HG03432 (cell line): ENCODE measurements around the gene HMGN4.

ENCODE experiments used
- ATAC-seq: cut with Tn5 transposase; IDR thresholded peaks from one replicate; pipeline ENCODE4 v1.9.1; 2021; ENCODE audit warnings: mild to moderate bottlenecking, moderate library complexity; ENCODE audit not compliant: unreplicated experiment

The HMGN4 gene

GRCh38 chr6:26576407-26576843, 38.3 kb downstream of the HMGN4 start:
- no peak for ATAC-seq

GRCh38 chr6:26576929-26577719, 39.0 kb downstream of the HMGN4 start:
- ATAC-seq = no peak

DNA sequence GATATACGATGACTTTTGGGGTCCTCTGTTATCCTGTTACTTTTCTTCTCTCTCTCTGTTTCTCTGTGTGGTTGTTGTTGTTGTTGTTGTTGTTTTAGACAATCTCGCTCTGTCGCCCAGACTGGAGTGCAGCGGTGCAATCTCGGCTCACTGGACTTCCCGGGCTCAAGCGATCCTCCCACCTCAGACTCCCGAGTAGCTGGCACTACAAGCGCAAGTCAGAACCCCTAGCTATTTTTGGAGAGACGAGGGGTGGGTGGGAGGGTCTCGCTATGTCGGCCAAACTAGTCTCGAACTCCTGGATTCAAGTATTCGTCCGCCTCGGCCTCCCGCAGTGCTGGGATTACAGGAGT, 39.5 kb downstream of the HMGN4 start:
- ATAC-seq = no peak

DNA sequence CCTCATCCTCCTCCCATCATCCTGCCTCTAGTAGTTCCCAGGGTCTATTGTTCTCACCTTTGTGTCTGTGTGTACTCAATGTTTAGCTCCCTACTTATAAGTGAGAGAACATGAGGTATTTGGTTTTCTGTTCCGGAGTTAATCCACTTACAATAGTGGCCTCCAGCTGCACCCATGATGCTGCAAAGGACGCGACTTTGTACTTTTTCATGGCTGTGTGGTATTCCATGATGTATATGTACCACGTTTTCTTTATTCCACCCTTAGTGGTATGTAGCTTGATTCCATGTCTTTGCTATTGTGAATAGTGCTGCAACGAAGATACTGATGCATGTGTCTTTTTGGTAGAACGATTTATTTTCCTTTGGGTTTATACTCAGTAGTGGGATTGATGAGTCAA, 40.1 kb downstream of the HMGN4 start:
- ATAC-seq = no peak

- no peak for ATAC-seq
Measured at GRCh38 chr6:26578741-26579140, 40.6 kb downstream of the HMGN4 start.

- no peak for ATAC-seq
Measured at GRCh38 chr6:26581164-26581915, 43.2 kb downstream of the HMGN4 start.

- ATAC-seq = no peak
Measured at GRCh38 chr6:26588965-26589364, 50.8 kb downstream of the HMGN4 start.

DNA sequence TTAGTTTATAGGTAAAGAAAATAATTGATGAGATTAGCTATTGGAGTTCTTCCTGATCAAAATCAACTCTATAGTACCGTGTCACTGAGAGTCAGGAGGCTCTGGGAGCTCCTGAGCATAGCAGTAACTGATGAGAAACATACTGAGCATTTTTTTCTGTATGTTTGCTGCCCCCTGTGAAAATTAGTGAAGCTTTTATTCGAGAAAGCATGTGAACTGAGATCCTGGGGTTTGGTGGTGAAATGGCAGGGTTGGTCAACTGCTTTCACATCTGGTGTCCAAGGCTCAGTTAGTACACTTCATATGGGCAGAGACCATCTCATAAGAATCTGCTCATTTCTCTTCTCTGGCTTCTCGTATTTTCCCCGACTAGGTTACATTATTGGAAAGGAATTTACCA, 54.5 kb downstream of the HMGN4 start:
- no peak for ATAC-seq

DNA sequence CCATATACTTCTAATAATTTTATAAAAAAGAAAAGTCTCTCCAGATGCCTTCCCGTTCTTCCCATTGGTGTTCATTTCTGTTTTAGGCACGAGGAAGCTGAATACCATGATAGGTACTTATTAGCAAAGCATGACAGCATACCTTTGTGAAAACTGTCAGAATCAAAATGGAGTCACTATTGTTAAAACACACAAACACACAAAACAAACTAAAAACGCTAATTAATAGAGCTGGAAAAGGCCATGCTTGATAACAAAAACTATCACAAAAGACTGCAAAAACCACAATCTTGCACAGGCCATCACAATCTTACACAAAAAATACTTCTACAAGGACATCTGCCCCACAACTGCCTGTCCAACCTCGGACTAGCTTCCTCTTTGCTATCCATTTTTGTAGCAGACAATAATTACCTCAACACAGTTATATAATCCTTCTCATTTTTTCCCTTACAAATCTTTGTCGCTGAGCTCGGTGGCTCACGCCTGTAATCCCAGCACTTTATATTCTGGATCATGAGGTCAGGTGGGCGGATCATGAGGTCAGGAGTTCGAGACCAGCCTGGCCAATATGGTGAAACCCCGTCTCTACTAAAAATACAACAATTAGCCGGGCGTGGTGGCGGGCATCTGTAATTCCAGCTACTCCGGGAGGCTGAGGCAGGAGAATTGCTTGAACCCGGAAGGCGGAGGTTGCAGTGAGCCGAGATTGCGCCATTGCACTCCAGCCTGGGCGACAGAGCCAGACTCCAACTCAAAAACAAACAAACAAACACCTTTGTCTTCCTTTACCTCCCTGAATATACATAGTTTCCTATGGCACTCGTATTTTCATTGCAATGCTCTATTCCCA, 55.3 kb downstream of the HMGN4 start:
- ATAC-seq = no peak

DNA sequence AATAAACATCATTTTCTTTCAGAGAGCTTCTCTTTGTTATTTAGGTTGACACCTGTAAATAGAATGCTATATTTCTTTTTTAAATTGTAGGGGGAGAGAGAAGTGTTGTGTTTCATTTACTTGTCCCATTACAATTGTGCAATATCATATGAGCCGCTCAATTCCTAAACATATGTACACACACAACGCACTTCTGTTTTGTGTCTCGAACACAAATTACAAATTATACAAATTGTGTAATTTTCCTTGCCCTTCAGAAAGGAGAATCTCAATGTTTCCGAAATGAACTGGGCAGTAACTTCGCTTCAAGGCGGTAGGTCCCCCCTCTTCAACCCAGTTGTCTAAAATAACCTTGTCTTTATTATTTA, 55.9 kb downstream of the HMGN4 start:
- ATAC-seq = no peak

- ATAC-seq = no peak
Measured at GRCh38 chr6:26594730-26595632, 56.8 kb downstream of the HMGN4 start.

DNA sequence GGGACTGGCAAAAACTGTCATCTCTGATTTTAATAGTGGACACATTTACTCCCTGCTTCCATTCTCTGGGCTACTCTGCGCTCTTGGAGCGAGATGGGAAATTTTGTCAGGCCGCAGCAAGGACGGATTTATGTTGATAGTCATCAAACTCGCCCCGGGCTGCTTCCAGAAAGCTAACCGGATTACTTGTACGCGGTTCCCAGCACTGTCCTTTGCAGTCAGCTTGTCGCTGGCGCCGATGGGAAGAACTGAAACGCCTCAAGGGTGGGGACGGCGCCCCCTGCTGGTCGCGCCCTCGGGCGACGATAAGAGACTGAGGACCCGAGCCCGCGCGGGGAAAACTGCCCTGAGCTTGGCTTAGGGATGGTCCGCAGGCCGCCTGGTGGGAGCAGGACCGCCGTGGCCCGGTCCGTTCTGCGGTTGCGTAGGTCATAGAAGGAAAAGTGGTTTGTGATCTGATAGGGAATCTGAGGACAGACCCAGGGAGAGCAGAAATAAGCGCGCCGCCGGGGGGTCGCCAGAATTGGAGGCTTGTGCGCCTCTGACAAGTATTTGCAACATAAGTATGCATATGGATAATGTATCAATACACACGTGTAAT, 57.6 kb downstream of the HMGN4 start:
- ATAC-seq = peak; percentile 64
